ENCODE measurements around the gene GDF15.

GDF15 gene

GRCh38 chr19:18419699-18420460 is 33.9 kb downstream of the GDF15 start:
- DNase-seq, result peak in 1 of 2 experiments; percentile 46

DNA sequence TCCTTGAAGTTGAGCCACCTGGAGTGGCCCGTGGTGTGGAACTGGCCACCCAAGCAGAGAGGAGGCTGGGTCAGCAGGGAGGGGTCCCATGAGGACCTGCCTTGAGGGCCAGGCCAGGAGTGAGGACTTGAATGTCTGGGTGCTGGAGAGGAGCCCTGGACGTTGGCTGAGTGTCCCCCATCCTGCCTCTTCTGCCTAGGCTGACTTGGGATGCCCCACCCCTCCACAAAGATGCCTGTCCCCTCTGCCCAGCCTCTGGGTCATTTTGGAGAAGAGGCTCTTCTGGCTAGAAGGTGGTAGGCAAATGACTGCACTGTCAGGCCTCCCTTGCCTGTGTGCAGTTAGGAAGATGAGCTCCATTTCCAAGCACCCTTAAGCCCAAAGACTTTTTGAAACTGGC is 35.0 kb downstream of the GDF15 start:
- no peak for DNase-seq

GRCh38 chr19:18421371-18421959 is 35.5 kb downstream of the GDF15 start:
- DNase-seq, result no peak

- DNase-seq, result no peak
These were observed 36.7 kb downstream of the GDF15 start for GRCh38 chr19:18422530-18423191.

DNA sequence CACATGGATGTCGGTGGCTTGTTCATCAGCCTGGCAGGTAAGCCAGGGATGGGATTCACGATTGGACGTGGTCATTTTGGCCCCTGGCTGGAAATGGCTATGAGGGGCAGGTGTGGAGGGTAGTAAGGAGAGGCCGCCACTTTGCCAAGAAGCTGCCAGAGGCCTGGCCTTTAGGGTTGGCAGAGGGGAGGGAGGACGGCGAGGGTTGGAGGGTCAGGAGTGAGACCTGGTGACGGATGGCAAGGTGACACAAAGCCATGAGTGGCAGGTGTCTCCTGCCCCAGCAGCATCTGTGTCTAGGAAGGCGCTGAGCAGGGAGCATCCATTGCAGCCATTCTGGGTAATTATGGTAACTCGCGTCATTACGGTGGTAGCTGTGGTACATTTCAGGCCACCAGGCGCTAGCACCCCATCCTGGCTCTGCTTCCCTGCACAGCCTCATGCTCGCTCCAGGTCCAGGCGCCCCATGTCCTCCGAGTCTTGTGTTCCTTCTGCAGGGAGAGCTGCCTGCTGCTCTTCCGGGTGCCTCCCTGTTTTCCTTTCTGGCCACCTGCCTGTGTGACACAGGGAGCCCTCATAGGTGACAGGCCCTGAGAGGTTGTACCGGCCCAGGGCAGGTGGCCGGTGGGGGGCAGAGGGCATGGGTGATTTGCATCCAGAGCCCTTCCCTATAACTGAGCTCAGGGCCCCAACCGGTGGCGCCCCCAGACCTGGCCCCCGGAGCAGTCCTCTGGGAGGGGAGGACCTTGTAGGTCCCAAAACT is 37.5 kb downstream of the GDF15 start:
- DNase-seq, result no peak

GRCh38 chr19:18424122-18424889 is 38.3 kb downstream of the GDF15 start:
- no peak for DNase-seq

DNA sequence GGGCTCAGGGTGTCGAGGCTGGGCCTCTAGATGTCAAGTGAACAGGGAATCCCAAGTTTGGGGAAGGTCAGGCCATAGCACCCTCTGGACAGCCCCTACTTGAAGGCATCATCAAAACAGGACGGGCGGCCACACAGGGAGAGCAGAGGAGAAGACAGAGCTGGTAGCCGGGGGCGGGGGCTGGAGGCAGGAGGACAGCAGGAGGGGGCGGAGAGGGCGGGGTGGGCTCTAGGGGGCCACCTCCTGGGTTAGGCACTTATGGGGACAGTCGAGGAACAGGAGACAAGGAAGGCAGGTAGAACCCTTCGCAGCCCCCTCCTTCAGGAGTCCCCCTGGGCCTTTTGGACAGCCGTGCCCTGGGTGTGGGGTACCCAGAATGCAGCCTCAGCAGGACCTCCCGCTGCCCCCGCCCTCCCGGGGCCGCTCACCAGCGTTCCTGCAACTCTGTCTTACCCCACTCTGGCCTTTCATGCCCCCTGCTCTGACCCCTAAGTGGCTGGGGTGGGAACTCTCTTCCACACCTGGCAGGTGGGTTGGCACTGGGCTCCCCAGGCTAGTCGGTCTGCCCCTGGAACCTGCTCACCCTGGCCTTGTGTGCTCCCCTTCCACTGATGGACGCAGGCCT is 39.0 kb downstream of the GDF15 start:
- DNase-seq, result no peak

GRCh38 chr19:18425515-18426415 is 39.8 kb downstream of the GDF15 start:
- DNase-seq, result no peak

DNA sequence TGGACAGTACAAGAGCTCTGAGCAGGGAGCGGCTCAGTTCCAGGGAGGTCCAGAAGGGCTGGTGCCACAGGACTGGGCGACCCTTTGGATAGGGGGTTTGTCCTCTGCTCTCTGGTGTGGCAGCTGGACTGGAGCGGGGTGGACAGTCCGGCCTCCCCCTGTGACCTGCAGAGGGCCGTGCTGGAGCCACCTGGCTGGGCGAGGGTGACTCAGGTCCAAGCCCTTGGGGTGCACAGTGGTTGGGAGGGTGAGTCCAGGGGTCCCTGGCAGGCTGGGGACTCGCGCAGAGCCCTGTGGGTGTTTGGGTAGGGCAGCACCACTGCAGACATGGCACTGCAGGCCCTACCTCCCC is 40.4 kb downstream of the GDF15 start:
- no peak for DNase-seq

DNA sequence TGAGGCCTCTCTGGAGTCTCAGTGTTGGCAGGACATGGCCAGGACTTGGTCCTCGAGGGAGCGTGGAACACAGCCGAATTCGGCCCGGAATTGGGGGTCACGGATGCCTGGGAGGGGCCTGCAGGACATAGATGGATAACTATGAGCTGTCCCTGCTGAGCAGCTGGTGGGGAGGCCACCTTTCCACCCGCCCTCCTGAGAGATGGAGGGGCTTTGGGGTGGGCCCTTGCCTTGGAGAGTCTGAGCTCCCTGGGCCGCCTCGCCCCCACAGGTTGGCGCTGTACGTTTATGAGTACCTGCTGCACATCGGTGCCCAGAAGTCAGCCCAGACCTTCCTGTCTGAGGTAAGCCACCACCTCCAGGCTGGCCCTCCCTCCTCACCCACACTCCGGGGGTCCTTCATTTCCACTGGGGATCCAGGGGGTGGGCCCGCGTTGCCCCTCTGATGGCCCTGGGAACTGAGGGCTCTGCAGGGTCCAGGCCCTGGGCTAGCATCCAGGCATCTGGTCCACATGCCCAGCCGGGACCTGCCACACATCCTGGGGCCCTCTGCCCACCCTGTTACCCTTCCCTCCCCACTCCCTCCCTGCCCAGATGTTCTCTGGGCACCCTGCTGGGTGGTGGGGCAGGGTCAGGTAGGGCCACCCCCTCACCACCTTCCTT is 41.3 kb downstream of the GDF15 start:
- DNase-seq, result no peak

- no peak for DNase-seq
These were observed 41.8 kb downstream of the GDF15 start for GRCh38 chr19:18427743-18428113.

DNA sequence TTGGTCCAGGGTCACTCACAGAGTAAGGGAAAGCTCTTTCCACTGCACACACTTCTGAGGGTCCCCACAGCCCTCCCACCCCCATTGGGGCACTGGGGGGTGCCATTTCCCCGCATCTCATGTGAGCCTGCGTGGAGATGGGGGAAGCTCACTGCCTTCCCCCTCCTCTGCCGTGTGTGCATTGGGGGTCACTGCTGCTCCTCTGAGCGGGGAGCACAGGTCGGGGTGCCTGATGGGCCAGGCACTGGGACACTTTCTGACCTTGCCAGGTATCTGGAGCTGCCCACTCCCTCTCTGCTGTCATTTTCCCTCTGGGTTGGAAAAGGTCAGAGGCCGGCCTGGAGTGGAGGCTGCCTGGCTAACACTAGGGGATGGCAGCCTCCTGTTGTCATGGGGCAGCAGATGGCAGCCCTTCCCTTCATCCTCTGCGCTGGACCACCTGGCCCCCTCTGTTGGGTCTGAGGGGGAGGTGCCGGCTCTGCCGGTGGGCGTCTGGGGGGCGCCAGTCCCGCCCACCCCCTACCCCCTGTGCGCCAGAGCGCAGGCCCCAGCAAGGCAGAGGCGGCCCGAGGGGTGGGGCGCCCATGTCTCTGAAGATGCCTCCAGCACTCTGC is 42.3 kb downstream of the GDF15 start:
- no peak for DNase-seq

DNA sequence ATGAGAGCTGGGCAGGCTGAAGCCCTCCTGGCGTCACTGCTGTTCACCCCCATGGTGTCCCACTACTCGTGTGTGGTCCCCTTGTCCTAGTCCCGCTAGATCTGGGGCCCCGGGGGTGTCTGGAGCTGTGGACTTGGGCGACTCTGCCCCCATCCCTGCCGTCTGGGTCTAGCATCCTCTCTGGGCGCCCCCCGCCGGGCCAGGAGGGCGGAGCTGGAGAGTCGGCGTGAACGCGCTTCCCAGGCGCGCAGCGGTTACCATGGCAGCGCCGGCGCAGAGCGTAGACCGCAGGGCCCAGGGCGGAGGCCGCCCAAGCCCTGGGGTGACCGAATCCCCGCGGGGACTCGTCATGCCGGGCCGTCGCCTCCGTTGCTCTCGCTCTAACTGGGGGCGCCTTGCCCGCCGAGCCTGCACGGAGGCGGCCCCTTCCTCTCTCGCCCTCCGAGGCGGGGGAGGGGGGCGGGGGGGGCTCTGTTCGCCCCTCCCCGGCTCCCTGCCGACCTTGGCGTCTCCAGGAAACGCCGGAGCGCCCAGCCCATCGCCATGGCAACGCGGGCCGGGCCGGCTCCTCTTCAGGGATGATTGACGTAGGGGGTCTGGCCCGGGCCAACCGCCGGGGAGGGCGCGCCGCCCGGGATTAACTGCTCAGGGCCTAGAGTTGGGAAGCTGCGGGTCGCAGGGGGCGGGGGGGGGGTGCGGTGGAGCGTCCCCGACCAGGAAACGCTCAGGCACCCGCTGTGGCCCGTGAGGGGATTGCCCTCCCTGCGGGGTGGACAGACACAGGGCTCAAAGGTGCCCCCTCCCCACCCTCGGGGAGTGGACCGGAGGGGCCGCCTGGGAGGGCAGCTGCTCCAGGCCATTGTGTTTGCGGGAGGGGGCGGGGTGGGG is 43.1 kb downstream of the GDF15 start:
- peak; percentile 64 to 88 for DNase-seq

DNA sequence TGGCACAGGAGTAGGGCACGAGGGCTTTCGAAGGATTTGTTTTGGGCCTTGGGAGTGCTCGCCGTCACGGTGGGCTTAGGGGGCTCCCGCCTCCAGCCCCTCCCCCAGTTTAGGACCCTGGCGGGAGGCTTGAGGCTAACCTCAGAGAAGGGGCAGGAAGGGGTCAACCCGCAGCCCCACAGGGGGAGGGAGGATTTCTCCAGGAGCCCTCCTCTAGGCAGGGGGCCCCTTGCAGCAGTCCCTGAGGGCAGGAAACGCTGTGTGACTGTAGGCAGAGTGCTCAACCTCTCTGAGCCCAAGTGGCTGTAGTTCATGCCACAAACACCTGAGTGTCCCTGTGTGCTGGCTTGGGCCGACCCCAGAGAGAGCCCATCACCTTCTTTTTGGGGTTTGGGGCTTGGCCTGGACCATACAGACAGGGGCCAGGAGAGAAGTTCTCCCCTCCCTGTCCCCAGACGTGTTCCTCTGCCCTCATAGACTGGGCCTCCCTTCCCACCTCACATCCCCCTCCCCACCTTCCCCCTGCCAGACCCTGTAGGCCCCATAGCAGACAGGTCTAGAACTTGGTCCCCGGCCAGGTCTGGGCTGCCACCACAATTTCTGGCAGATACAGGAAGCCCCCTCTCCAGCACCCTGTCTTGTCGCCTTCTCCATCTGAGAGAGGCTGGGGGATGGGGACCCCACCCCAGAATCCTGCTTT is 43.9 kb downstream of the GDF15 start:
- DNase-seq, result no peak

DNA sequence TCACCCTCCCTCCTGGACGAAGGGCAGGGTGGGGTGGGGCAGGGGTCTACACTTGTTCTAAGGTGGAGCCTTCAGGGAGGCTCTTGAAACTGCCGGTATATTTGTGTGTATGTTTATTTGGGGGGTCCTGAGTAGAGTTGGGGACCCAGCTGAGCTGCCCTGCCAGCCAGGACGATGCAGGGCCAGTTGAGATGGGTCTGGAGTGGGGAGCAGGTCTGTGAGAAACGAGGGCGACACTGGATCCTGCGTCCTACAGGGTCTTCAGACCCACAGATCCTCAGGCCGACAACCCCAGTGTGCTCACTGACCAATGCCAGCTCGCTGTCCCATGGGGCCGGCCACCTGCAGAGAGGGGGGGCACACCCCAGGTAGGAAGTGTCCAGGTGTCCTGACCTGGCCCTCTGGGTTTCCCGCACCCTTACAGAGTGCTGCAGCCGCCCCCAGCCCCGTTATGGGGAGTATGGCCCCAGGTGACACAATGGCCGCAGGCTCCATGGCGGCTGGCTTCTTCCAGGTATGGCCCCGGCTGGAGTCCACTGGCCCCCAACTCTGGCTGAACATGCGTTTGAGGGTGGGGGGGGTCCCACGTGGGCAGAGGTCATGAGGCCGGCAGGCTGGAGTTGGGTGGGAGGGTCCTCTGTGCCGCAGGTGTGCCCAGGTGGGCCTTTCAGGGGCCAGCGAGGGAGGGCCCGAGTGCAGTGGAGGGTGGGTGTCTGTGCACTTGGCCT is 44.6 kb downstream of the GDF15 start:
- DNase-seq, result no peak

GRCh38 chr19:18431351-18432197 is 45.6 kb downstream of the GDF15 start:
- DNase-seq, result no peak

All from NCI-H526 (cell line).